GM13976 (cell line): Measurements from ENCODE around the gene TNNI3K.

Experiments
- DNase-seq: peaks from one replicate; pipeline ENCODE4 v3.0.0; 2012; ENCODE audit warnings: low spot score
- in situ Hi-C: fragments of 300-500 bp; cut with MboI; formaldehyde crosslinking; loops from one replicate; pipeline ENCODE4 v1.12.0; 2022; ENCODE audit warnings: low sequenced_read_pairs, mixed read lengths, inconsistent platforms; ENCODE audit not compliant: unreplicated experiment
- TF ChIP-seq, protein P1 (sequence below): IDR thresholded peaks from 2 replicates; pipeline ENCODE4 v1.5.1; 2012; ENCODE audit warnings: borderline replicate concordance, mild to moderate bottlenecking; ENCODE audit not compliant: insufficient read depth; ENCODE audit errors: extremely low read depth, missing control alignments, control extremely low read depth

The TNNI3K gene

DNA sequence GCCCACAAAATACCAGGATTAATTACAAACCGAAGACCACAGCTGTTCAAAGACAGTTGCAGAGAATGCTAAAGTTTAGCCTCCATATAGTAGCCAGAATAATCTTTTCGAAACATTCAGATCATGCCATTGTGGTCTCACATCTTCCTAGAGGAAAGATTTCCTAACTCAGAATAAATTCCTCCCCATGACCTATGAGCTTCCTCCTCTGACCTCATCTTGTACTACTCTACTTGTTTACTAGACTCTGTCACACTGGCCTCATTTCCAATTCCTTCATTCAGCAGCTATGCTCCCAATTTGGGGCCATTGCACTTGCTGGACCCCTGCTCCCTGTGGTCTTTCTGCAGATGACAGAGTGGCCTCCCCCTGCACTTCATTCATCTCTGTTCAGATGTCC is 349.0 kb downstream of the TNNI3K start:
- TF ChIP-seq, protein P1, sequence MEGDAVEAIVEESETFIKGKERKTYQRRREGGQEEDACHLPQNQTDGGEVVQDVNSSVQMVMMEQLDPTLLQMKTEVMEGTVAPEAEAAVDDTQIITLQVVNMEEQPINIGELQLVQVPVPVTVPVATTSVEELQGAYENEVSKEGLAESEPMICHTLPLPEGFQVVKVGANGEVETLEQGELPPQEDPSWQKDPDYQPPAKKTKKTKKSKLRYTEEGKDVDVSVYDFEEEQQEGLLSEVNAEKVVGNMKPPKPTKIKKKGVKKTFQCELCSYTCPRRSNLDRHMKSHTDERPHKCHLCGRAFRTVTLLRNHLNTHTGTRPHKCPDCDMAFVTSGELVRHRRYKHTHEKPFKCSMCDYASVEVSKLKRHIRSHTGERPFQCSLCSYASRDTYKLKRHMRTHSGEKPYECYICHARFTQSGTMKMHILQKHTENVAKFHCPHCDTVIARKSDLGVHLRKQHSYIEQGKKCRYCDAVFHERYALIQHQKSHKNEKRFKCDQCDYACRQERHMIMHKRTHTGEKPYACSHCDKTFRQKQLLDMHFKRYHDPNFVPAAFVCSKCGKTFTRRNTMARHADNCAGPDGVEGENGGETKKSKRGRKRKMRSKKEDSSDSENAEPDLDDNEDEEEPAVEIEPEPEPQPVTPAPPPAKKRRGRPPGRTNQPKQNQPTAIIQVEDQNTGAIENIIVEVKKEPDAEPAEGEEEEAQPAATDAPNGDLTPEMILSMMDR, result no peak
- in situ Hi-C loops, result no loop called here
- no peak for DNase-seq

DNA sequence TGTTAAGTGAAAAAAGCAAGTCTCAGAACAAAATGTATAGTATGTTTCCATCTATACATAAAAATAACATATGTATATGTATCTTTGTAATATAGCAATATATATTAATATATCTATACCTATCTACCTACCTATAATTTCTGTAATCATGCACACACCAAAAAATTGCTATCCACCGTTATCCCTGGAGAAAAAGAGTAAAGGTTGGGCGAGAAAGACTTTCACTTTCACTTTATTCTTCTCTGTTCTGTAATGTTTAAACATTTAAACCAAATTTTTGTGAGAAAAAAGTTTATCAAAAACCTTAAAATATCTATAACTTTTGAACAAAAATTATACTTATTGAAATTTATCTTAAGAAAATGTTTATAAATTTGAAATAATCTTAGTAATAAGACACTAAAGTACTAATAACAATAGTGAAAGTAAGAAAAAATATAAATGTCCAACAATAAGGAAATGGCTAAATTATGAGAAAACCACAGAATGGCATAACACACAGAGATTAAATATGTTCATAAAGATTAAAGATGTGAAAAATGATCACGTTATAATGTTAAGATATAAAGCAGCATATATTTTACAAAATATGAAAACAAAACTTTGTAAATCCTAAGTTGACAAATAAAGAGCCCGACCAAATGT is 351.2 kb downstream of the TNNI3K start:
- in situ Hi-C loops, result no loop called here
- DNase-seq, result no peak
- TF ChIP-seq, protein P1, result no peak

DNA sequence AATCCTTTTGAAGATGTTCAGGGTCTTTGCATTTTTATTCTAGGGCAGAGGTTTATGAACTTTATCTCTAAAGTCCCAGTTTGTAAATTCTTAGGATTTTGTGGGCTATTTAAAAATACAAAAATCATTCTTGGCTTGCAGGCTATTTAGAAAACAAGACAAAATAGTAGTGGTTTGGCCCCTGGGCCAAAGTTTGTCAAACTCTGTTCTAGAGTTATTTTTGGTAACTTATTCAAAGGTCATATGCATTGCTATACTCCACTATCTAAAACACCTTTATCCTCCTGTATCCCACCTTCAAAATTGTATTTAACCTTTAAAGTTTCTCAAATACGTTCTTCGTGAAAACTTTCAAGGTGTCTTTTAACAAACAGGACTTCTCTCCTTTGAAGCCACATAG is 352.7 kb downstream of the TNNI3K start:
- TF ChIP-seq, protein P1, result no peak
- in situ Hi-C loops, result no loop called here
- no peak for DNase-seq

DNA sequence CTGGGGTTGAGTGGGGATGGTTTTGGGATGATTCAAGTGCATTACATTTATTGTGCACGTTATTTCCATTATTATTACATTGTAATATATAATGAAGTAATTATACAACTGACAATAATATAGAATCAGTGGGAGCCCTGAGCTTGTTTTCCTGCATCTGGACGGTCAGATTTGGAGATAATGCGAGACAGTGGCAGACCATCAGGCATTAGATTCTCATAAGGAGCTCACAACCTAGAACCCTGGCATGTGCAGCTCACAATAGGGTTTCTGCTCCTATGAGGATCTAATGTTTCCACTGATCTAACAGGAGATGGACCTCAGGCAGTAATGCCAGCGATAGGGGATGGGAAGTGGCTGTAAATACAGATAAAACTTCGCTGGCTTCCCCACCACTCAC is 355.1 kb downstream of the TNNI3K start:
- in situ Hi-C loops, result no loop called here
- TF ChIP-seq, protein P1, result no peak
- no peak for DNase-seq

DNA sequence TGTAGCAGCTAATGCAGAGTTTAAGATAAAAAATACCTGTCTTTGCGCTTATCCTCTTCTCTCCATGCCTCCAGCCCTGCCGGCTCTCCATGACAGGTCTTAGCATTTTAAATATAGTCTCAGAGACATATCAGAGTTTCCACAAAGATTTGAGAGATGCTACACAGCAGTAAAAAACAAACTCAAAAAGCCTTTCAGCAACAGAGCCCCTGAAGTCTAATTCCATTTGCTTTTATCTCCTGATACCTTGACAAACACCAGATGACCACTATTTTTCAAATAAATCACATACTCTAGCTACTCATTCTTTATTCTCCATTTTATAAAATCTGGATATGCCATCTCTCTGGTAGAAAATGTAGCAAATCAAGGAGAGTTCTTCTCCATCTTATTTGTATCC is 356.8 kb downstream of the TNNI3K start:
- DNase-seq, result no peak
- in situ Hi-C loops, result no loop called here
- TF ChIP-seq, protein P1, result no peak

DNA sequence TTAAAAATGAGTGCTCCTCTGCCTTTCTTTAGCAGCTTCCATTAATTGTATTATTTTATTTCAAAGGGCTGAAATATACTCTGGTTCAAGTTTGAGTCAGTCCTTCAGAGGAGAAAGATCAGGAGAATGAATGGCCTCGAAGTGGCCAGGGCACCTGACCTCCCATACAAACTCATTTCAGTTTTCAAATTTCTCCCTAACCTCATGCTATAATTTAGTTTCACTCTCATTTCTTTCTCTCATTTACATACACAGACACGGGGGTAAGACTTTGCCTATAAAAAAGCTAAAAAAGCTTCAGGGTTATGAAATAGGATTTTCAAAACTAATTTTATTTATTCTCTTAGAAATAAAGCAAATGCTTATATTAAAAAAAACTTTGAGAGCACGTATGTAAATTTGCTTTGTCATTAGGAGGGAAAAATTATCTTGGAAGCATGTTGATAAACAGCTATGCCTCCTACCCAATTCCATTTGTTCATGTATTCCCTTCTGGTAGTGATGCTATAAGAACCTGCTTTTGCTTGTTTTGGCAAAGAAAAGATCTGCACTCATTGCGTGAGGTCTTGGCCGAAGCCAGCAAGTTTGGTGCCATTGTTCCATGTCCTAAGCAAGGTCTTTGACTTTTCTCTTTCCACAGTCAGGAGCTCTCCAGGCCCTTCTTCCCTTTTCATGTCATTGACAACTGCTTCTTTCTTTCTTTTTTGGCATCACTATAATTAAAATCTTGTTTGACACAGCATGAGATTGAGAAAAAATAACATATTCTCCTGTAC is 357.6 kb downstream of the TNNI3K start:
- no peak for DNase-seq
- in situ Hi-C loops, result no loop called here
- TF ChIP-seq, protein P1, result no peak
